ENCODE data around the gene RNASEH2A.

The RNASEH2A gene

GRCh38 chr19:12806242-12807081 is at the start of gene RNASEH2A:
TSS of gene RNASEH2A (plus strand) at chr19:12806584. CDS start at chr19:12806674, 90 bp downstream.
- DNase-seq: peak in 13 of 14 donors; percentile 56 to 86 (median 68)

DNA sequence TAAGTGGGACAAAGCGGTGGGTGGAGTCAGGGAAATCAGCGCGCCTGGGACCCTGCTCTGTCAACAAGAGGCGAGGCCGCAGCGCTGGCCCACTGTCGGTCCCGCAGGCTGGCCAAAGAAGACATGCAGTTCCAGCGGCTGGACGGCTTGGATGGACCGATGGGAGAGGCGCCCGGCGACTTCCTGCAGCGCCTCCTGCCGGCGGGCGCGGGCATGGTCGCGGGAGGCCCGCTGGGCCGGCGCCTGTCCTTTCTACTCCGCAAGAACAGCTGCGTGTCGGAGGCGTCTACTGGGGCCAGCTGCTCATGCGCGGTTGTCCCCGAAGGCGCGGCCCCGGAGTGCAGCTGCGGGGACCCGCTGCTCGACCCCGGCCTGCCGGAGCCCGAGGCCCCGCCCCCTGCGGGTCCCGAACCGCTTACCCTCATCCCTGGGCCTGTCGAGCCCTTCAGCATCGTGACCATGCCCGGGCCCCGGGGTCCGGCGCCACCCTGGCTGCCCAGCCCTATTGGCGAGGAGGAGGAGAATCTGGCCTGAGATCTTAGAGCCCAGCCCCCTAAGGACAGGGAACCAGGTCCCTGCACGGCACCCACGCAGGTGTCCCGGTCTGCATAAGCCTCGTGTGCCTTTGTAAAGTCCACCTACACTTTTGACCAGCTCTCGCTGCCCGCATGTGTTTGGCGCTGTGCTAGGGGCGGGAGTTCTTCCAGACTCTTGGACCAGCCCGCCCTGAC is 48.7 kb upstream of the RNASEH2A start:
- DNase-seq: peak in 8 of 14 donors; percentile 12 to 69 (median 26)

- DNase-seq: no peak
Measured at GRCh38 chr19:12759686-12760085, 46.7 kb upstream of the RNASEH2A start.

DNA sequence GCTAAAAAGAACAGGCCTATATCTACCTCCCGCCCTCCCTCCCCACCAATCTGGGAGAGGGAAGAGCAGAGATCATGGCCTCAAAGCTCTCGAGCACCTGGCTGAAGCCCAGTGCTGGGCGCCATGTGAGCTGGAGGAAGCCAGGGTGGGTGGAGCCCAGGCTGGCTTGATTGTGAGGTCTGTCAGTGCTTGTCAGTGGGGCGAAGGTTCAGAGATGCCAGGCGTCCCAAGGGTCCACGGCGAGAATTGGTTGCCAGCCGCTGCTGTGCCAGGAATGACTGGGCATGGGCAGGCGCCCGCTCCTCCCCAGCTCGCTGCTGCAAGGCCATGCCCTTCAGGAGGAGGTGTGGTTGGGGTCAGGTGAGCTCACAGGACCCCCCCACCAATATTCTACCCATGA is 43.3 kb upstream of the RNASEH2A start:
- DNase-seq: no peak

DNA sequence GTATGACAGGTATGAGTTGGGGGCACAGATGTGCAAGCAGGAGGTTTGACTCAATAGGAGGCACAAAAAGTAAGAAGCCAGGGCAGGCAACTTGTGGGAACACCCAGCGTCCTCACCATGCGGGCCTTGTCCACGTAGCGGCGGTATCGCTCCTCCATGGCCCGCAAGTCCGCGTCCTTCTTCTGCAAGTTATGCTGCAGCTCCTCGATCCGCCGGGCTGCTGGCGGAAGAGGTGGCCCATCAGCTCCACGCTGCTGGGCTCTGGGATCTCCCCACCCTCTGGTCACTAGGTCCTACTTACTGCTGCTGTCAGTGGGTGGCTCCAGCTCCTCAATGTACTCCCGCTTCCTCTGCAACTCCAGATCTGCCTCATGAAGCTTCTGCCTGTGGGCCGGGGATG is 41.7 kb upstream of the RNASEH2A start:
- DNase-seq: no peak

DNA sequence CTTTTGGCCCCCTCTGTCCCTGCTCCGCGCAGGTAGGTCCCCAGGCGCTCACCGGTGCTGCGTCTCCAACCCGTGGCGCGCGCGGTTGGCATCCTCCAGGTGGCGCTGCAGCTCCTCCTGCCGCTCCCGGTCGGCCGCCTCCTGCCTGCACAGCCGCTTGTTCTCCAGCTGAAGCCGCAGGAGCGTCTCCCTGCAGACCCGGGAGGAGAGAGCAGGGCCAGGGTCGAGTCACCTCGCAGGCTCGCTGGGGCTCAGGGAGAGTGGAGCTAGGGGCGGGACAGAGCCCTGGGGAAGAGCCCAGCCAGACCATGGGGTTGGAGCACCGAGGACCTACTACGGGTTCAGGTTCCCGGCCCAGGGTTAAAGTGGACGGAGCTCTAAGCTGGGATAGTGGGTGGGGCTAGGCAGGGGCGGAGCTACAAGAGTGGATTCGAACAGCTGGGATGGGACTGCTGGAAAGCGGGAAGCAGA is 40.3 kb upstream of the RNASEH2A start:
- peak in 7 of 14 donors; percentile 24 to 69 (median 40) for DNase-seq

- no peak for DNase-seq
Measured at GRCh38 chr19:12767150-12767549, 39.2 kb upstream of the RNASEH2A start.

DNA sequence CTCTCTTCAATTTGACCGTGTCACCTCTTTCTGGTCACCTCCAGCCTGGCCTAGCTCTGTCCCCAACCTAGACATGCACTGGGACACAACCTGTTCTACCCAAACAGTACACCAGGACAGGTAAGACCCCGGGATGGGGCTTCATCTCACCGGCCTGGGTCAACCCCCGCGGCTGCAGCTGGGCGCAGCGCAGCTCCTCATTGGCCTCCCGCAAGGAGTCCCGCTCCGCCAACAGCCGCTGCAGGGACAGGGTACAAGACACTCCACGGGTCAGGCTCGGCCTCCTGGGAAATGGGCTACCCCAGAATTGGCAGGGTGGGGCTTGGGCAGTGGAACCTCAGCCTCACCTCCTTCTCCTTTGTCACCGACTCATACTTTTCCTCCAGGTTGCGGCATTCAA is 38.7 kb upstream of the RNASEH2A start:
- DNase-seq: no peak

- no peak for DNase-seq
Measured at GRCh38 chr19:12769689-12770088, 36.7 kb upstream of the RNASEH2A start.

DNA sequence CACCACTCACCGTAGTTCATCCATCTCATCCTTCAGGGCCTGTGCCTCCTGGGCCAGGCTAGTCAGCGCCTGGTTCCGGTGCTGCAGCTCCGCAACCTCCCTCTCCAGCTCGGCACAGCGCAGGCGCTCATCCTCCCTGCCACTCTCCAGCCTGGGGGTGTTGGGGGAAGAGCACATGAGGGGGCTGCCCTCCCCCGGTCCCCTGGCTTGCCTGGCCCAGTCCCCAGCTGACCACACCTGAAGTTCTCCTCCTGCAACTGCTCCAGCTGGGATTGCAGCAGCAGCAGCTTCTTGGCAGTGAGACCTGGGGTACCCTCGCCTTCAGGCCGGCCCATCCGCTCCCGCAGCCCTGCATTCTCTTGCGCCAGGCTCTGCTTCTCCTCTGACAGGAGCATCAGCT is 35.5 kb upstream of the RNASEH2A start:
- no peak for DNase-seq

DNA sequence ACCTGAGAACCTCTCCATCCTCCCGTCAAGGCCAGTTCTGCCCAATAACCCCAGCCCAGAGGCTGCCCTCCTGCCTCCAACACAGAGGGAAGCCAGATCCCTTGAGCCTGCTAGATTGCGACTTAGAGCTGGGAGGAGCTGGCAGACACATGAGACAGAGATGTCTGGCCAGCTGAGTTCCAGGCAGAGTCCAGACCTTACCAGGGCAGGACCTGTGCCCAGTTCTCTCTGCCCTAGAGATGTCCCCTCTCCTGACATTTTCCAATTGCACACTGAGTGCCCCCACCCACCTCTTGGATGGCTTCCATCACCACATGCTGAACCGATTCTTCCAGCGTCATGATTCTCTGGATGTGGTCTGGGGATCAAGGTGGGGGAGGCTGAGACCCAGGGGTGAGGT is 34.1 kb upstream of the RNASEH2A start:
- peak in 1 of 14 donors; percentile 11 for DNase-seq

DNA sequence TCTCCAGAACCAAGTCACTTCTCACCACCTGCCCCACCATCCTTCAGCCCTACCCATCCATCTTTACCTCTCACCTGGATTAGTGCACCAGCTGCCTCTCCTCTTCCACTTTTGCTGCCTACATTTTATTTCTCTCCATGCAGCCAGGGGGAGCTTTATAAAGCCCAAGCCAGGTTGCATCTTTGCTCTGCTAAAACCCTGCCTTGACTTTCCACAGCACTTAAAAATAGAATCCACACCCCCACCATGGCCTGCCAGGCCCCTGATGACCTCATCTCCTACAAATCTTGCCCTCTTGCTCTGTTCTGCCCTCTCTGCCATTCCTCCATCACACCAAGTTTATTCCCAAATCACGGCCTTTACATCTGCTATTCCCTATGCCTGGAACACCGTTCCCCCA is 32.8 kb upstream of the RNASEH2A start:
- DNase-seq: no peak

DNA sequence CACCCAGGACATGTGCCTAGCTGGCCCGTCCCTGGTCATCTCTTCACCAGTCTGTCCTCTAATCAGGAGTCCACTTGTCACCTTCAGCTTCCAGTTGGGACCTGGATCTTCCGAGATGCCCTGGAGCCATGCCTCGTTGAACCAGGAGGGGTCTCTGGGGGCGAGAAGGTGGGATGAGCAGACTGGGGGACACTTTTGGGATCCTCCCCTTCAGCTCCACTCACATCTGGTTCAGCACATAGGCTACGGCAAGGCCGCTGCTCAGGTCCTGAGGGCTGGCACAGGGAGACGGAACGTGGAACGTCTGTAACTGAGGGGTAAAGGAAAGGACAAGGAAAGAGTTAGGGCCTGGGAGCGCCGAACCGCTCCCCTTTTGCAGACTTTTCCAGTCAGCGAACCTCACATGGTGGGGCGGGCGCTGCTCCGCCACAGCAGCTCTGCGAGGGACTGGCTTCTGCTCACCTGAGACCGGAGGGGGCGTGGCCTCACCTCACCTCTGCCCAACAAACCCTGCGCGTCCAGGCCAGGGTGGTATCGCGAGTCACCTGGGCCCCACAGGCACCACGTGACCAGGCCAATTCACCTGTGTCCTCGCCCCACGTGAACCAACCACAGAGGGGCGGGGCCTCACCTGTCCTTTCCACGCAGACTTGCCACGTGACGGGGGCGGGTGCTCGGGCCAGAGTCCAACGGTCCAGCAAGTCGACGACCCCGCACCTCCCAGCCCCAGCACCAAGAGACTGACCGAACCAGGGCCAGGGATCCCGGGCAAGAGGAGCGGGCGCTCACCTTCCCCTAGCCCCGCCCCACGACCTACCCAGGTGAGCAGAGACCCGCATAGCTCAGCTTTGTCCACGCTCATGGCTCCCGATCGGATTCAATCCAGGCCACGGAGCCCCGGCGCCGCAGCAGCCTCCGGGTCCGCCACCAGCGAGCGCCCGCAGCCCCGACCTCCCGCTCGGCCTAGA is 31.5 kb upstream of the RNASEH2A start, which contains the start of gene HOOK2:
Gene HOOK2 (minus strand): TSS at position 965 of the 968 bp plus-strand sequence. CDS start 103 bp downstream, at position 862.
- peak in 2 of 14 donors; percentile 58 to 70 for DNase-seq

GRCh38 chr19:12777217-12778016 is 29.0 kb upstream of the RNASEH2A start:
- DNase-seq: peak in 12 of 14 donors; percentile 30 to 83 (median 64)

- peak in 9 of 14 donors; percentile 18 to 82 (median 54) for DNase-seq
Measured at GRCh38 chr19:12778017-12778904, 28.1 kb upstream of the RNASEH2A start.

- peak in 1 of 14 donors; percentile 27 for DNase-seq
Measured at GRCh38 chr19:12778905-12779161, 27.6 kb upstream of the RNASEH2A start.

- DNase-seq: peak in 6 of 14 donors; percentile 18 to 66 (median 44)
Measured at GRCh38 chr19:12779162-12779993, 27.0 kb upstream of the RNASEH2A start.

GRCh38 chr19:12782174-12782423 is 24.3 kb upstream of the RNASEH2A start:
- no peak for DNase-seq

DNA sequence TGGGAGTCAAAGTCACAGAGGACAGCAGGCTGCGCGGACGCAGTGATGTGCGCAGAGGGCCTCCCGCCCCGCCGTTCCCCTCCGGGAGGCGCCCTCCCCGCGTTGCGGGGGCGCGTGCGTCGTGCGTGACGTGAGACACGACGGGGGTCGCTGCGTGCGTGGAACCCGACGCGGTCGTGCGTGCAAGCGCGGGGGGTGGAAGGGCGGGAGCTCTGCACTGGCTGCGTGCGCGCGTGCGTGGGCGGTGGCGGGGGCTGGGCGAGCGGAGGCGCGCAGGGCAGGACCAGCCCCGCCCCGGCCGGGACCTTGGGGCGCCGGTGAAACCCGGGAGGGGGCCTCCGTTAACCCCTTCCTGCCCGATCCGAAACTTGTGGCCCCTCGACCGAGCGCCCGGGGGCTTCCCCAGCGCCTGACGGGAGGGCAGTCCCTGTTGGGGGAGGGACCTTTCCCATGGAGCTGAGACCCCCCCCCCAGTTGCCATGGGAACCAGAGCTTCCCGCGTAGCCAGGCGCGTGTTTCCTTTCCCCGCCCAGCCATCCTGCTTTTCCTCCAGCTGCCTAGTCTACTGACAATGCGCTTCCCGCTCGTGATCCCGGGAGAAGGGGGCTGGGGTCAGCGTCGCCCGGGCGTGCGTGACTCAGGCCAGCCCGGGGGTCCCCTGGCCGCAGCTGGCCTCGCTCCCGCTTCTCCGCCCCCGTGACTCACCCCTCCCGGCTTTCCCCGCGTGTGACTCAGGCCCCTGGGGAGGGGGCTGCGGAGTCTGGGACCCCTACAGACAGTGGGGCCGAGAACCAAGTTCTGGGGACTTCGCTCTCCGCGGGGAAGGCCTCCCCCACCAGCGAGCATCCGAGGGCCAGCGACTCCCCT is 23.7 kb upstream of the RNASEH2A start:
- peak; percentile 17 to 92 (median 84) for DNase-seq

Measured in C1 segment of cervical spinal cord (tissue), 14 donors.